Caco-2 (cell line): Measurements from ENCODE around the gene ZRANB3. TPM values are rescaled to one million over a fixed set of nuclear protein-coding genes. Genes with fewer than 3 reads are reported as not detected.

ENCODE experiments used
- BruUV-seq: library from RNA; stranded (reverse); fragments of 400-500 nt; replicated peaks from 2 replicates; lab custom pipeline; 2021; lab: Mats Ljungman, UMichigan
- CTCF ChIA-PET: fragments of 300-600 bp; sonication (Branson Sonifier 250); formaldehyde crosslinking; loops from one replicate; lab custom pipeline; 2022; ENCODE audit warnings: antibody characterized with exemption; lab: Charles Lee
- POLR2A ChIA-PET: fragments of 300-600 bp; sonication (Branson Sonifier 250); formaldehyde crosslinking; loops from one replicate; lab custom pipeline; 2022; ENCODE audit warnings: antibody characterized with exemption; lab: Charles Lee
- DNase-seq, 2 experiments: peaks; one replicate each; pipeline versions ENCODE4 v3.0.0 to v3.0.0-alpha.2; 2020 to 2022
- H3K27me3 ChIP-seq: replicated peaks from 2 replicates; pipeline ENCODE4 v1.6.0; 2011; ENCODE audit warnings: low read length; ENCODE audit not compliant: control insufficient read depth, insufficient read depth
- H3K36me3 ChIP-seq: 2 replicates; pipeline ENCODE4 v1.5.1; 2011; ENCODE audit warnings: low read length; ENCODE audit not compliant: control insufficient read depth, insufficient read depth
- H3K4me1 ChIP-seq: fragments of 250-450 bp; sonication (Bioruptor Pico); 2 replicates; pipeline ENCODE4 v1.5.1; 2020; ENCODE audit warnings: mild to moderate bottlenecking
- H3K4me3 ChIP-seq: 2 replicates; pipeline ENCODE4 v1.5.1; 2011; ENCODE audit warnings: low read depth, mild to moderate bottlenecking, control low read depth, low read length
- H3K9me3 ChIP-seq: fragments of 250-450 bp; sonication (Bioruptor Pico); 2 replicates; pipeline ENCODE4 v1.5.1; 2020; ENCODE audit warnings: mild to moderate bottlenecking, moderate library complexity
- H3K27ac Mint-ChIP-seq: one replicate; pipeline ENCODE4 v1.8.0; 2022; ENCODE audit warnings: mixed read lengths; ENCODE audit not compliant: unreplicated experiment
- H3K27me3 Mint-ChIP-seq: one replicate; pipeline ENCODE4 v1.8.0; 2022; ENCODE audit warnings: mixed read lengths; ENCODE audit not compliant: insufficient read depth, unreplicated experiment
- H3K36me3 Mint-ChIP-seq: one replicate; pipeline ENCODE4 v1.8.0; 2022; ENCODE audit warnings: mild to moderate bottlenecking, mixed read lengths; ENCODE audit not compliant: insufficient read depth, unreplicated experiment
- H3K4me1 Mint-ChIP-seq: one replicate; pipeline ENCODE4 v1.8.0; 2022; ENCODE audit warnings: low read depth, mixed read lengths; ENCODE audit not compliant: unreplicated experiment
- H3K4me3 Mint-ChIP-seq: one replicate; pipeline ENCODE4 v1.8.0; 2022; ENCODE audit warnings: mild to moderate bottlenecking, moderate library complexity, mixed read lengths; ENCODE audit not compliant: unreplicated experiment
- H3K9me3 Mint-ChIP-seq: one replicate; pipeline ENCODE4 v1.8.0; 2022; ENCODE audit warnings: mixed read lengths; ENCODE audit not compliant: unreplicated experiment
- intact Hi-C: fragments of 100-400 bp; cut with micrococcal nuclease; formaldehyde crosslinking; loops from one replicate; pipeline ENCODE4 v1.10.0; 2022; ENCODE audit not compliant: unreplicated experiment
- total RNA-seq: library from RNA; stranded (reverse); gene quantifications from 2 replicates; pipeline ENCODE4 v1.2.3, GENCODE V29; 2022
- TF ChIP-seq, protein P1 (sequence below), 2 experiments: fragments of 200-600 bp in 1 of 2; IDR thresholded peaks; 1 replicate in 1 of 2; 2 replicates in 1 of 2; pipeline versions ENCODE4 v1.5.1 to v1.8.0; 2011 to 2022; ENCODE audit warnings: antibody characterized with exemption in 1 of 2, control low read depth in 1 of 2, inconsistent platforms in 1 of 2, low read depth in 1 of 2, low read length in 1 of 2, mild to moderate bottlenecking in 1 of 2, moderate library complexity in 1 of 2; ENCODE audit not compliant: insufficient read depth in 1 of 2, severe bottlenecking in 1 of 2, unreplicated experiment in 1 of 2

ZRANB3 gene
- total RNA-seq, 1 experiment from 2014 or later, result 17.0 TPM

DNA sequence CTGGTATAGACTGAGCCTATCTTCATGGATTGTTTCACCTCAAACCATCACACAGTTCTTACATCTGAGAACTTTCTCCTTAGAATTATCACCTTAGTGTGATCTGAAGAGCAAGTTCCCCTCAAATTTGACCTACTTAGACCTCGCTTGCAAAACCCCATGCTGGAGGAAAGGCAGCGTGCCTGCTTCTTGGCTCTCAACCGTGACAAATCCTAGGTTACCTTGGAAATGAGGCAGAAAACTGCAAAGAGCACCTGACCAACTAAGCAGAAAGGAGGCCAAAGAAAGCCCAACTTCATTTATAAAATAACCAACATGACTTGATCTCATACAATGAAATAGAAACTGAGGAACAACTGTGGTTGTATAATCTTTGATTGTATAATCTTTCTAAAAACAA lies 332.5 kb downstream of the ZRANB3 start:
- no peaks in the 10 kb centered on the region for H3K9me3 ChIP-seq
- H3K4me1 Mint-ChIP-seq, result no peaks in the 10 kb centered on the region
- TF ChIP-seq, protein P1, sequence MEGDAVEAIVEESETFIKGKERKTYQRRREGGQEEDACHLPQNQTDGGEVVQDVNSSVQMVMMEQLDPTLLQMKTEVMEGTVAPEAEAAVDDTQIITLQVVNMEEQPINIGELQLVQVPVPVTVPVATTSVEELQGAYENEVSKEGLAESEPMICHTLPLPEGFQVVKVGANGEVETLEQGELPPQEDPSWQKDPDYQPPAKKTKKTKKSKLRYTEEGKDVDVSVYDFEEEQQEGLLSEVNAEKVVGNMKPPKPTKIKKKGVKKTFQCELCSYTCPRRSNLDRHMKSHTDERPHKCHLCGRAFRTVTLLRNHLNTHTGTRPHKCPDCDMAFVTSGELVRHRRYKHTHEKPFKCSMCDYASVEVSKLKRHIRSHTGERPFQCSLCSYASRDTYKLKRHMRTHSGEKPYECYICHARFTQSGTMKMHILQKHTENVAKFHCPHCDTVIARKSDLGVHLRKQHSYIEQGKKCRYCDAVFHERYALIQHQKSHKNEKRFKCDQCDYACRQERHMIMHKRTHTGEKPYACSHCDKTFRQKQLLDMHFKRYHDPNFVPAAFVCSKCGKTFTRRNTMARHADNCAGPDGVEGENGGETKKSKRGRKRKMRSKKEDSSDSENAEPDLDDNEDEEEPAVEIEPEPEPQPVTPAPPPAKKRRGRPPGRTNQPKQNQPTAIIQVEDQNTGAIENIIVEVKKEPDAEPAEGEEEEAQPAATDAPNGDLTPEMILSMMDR (IDR thresholded peaks at IDR 0.05; ENCODE audit: insufficient read depth in 1 of 2, low read depth in 1 of 2, low read length in 1 of 2, severe bottlenecking in 1 of 2, unreplicated experiment in 1 of 2), result no peak
- H3K9me3 Mint-ChIP-seq, result peaks cover 10% of the 10 kb centered on the region
- ChIA-PET CTCF (no interaction called here), POLR2A (no interaction called here)
- no peak overlapping the region for H3K4me3 ChIP-seq
- no peaks in the 10 kb centered on the region for H3K4me1 ChIP-seq
- intact Hi-C loops, result no loop called here
- H3K4me3 Mint-ChIP-seq, result no peak overlapping the region
- H3K27me3 Mint-ChIP-seq, result no peaks in the 10 kb centered on the region
- BruUV-seq, result no TSS peak
- no peaks in the 10 kb centered on the region for H3K36me3 Mint-ChIP-seq
- H3K36me3 ChIP-seq, result no peaks in the 10 kb centered on the region
- no peaks in the 10 kb centered on the region for H3K27me3 ChIP-seq
- no peak overlapping the region for H3K27ac Mint-ChIP-seq
- DNase-seq, result no peak

DNA sequence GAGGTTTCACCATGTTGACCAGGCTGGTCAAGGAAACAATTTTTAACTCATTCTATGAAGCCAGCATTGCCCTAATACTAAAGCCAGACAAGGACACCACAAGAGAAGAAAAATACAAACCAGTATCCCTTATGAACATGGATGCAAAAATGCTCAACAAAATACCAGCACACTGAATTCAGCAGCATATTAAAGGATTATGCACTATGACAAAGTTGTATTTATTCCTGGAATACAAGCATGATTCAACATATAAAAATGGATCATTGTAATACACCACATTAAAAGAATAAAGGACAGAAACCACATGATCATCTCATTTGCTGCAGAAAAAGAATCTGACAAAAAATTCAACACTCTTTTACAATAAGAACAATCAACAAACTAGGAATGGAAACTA lies 340.2 kb downstream of the ZRANB3 start:
- H3K4me3 Mint-ChIP-seq, result no peak overlapping the region
- Histone ChIP-seq H3K36me3 (no peaks in the 10 kb centered on the region), H3K4me3 (no peak overlapping the region), H3K9me3 (peaks cover 8% of the 10 kb centered on the region; the same call in 1 of the 2 replicates), H3K27me3 (no peaks in the 10 kb centered on the region), H3K4me1 (no peaks in the 10 kb centered on the region)
- no peak overlapping the region for H3K27ac Mint-ChIP-seq
- H3K36me3 Mint-ChIP-seq, result peaks cover 13% of the 10 kb centered on the region
- intact Hi-C loops, result no loop called here
- no peaks in the 10 kb centered on the region for H3K27me3 Mint-ChIP-seq
- H3K4me1 Mint-ChIP-seq, result no peaks in the 10 kb centered on the region
- BruUV-seq, result no TSS peak
- POLR2A ChIA-PET, result no interaction called here
- no peak for DNase-seq
- TF ChIP-seq, protein P1 (IDR thresholded peaks at IDR 0.05; ENCODE audit: insufficient read depth in 1 of 2, low read depth in 1 of 2, low read length in 1 of 2, severe bottlenecking in 1 of 2, unreplicated experiment in 1 of 2), result no peak
- CTCF ChIA-PET, result no interaction called here
- H3K9me3 Mint-ChIP-seq, result peaks cover 29% of the 10 kb centered on the region

DNA sequence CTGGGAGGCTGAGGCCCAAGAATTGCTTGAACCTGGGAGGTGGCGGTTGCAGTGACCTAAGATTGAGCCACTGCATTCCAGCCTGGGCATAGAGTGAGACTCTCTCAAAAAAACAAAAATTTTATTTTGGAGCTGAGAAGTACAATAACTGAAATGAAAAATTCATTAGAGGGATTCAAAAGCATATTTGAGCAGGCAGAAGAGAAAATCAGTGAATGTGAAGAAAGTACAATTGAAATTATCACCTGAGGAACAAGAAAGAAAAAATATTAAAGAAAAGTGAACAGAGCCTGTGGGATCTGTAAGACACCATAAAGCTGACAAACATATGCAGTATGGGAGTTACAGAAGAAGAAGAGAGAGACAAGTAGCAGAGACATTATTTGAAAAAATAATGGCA lies 341.9 kb downstream of the ZRANB3 start:
- BruUV-seq, result no TSS peak
- Histone ChIP-seq H3K4me3 (no peak overlapping the region), H3K36me3 (no peaks in the 10 kb centered on the region), H3K4me1 (no peaks in the 10 kb centered on the region), H3K27me3 (no peaks in the 10 kb centered on the region), H3K9me3 (peaks cover 8% of the 10 kb centered on the region; the same call in 1 of the 2 replicates)
- no peak overlapping the region for H3K4me3 Mint-ChIP-seq
- no peak overlapping the region for H3K27ac Mint-ChIP-seq
- TF ChIP-seq, protein P1 (IDR thresholded peaks at IDR 0.05; ENCODE audit: insufficient read depth in 1 of 2, low read depth in 1 of 2, low read length in 1 of 2, severe bottlenecking in 1 of 2, unreplicated experiment in 1 of 2), result no peak
- no peak for DNase-seq
- intact Hi-C loops, result no loop called here
- POLR2A ChIA-PET, result no interaction called here
- no peaks in the 10 kb centered on the region for H3K27me3 Mint-ChIP-seq
- H3K9me3 Mint-ChIP-seq, result peaks cover 24% of the 10 kb centered on the region
- CTCF ChIA-PET, result no interaction called here
- peaks cover 13% of the 10 kb centered on the region for H3K36me3 Mint-ChIP-seq
- no peaks in the 10 kb centered on the region for H3K4me1 Mint-ChIP-seq
